ENCODE results near the gene MINK1. TPM values are rescaled to one million over a fixed set of nuclear protein-coding genes. Genes with fewer than 3 reads are reported as not detected.

The MINK1 gene
- total RNA-seq, 1 donor = 38.0 TPM

DNA sequence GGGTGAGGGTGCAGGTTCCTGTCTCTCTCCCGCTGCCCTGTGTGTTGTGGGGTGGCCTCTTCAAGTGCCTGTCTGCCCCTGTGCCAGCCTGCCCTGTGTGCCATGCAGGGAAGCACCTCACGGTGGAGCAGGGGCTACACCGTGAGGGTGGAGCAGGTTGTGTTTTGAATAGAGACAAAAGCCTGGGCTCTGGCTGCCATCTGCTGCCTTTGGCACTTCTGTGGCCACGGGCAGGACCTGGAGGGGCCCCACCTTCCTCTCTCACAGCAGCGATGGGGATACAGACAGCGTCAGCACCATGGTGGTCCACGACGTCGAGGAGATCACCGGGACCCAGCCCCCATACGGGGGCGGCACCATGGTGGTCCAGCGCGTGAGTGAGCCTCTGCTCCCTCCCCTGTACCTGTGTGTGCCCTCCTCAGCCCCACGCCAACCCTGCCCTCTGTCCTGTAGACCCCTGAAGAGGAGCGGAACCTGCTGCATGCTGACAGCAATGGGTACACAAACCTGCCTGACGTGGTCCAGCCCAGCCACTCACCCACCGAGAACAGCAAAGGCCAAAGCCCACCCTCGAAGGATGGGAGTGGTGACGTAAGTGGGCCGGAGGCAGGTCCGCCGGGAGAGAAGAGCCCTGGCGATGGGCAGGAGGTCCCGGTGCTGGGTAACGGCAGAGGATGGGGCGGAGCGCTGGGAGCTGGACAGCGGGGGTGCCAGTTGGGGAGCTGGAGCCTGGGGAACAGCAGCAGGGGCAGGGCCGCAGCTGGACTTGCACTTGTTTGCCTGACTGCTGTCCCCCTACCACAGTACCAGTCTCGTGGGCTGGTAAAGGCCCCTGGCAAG, 60.8 kb downstream of the MINK1 start:
- no peak for DNase-seq (ENCODE audit: low read depth)
- TF ChIP-seq, protein P1, sequence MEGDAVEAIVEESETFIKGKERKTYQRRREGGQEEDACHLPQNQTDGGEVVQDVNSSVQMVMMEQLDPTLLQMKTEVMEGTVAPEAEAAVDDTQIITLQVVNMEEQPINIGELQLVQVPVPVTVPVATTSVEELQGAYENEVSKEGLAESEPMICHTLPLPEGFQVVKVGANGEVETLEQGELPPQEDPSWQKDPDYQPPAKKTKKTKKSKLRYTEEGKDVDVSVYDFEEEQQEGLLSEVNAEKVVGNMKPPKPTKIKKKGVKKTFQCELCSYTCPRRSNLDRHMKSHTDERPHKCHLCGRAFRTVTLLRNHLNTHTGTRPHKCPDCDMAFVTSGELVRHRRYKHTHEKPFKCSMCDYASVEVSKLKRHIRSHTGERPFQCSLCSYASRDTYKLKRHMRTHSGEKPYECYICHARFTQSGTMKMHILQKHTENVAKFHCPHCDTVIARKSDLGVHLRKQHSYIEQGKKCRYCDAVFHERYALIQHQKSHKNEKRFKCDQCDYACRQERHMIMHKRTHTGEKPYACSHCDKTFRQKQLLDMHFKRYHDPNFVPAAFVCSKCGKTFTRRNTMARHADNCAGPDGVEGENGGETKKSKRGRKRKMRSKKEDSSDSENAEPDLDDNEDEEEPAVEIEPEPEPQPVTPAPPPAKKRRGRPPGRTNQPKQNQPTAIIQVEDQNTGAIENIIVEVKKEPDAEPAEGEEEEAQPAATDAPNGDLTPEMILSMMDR (IDR thresholded peaks at IDR 0.05; ENCODE audit: insufficient read depth, low read depth, low read length) = no peak
- no peak overlapping the region for H3K4me3 ChIP-seq (ENCODE audit: low read depth, low read length)

DNA sequence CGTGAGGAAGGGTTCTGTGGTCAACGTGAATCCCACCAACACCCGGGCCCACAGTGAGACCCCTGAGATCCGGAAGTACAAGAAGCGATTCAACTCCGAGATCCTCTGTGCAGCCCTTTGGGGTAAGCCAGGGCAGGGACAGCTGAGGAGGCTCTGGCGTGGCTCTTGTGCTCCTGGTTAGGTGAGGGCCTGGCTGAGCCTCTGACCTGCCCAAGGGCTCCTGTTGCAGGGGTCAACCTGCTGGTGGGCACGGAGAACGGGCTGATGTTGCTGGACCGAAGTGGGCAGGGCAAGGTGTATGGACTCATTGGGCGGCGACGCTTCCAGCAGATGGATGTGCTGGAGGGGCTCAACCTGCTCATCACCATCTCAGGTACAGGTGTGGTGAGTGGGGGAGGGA, 62.0 kb downstream of the MINK1 start:
- no peak for DNase-seq (ENCODE audit: low read depth)
- TF ChIP-seq, protein P1 (IDR thresholded peaks at IDR 0.05; ENCODE audit: insufficient read depth, low read depth, low read length) = no peak

DNA sequence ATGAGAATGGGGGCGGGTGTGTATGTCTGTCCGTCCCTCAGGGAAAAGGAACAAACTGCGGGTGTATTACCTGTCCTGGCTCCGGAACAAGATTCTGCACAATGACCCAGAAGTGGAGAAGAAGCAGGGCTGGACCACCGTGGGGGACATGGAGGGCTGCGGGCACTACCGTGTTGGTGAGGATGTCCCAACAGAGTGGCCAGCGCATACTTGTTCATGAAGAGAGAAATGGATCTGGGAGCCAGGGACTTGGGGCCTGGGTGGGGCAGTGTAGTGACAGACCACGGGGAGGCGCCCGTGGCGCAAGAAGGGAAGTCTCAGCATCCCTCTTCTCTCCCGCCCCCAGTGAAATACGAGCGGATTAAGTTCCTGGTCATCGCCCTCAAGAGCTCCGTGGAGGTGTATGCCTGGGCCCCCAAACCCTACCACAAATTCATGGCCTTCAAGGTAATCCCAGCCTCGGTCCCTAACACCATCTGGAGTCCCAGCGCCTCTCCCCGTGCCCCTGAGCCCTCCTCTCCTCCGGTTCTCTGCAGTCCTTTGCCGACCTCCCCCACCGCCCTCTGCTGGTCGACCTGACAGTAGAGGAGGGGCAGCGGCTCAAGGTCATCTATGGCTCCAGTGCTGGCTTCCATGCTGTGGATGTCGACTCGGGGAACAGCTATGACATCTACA, 62.7 kb downstream of the MINK1 start:
- TF ChIP-seq, protein P1 (IDR thresholded peaks at IDR 0.05; ENCODE audit: insufficient read depth, low read depth, low read length) = peak; percentile 16
- no peak overlapping the region for H3K4me3 ChIP-seq (ENCODE audit: low read depth, low read length)
- no peak for DNase-seq (ENCODE audit: low read depth)

More for the DNA sequence above, 62.0 kb downstream of the MINK1 start:
- H3K4me3 ChIP-seq (ENCODE audit: low read depth, low read length) = no peak overlapping the region

DNA sequence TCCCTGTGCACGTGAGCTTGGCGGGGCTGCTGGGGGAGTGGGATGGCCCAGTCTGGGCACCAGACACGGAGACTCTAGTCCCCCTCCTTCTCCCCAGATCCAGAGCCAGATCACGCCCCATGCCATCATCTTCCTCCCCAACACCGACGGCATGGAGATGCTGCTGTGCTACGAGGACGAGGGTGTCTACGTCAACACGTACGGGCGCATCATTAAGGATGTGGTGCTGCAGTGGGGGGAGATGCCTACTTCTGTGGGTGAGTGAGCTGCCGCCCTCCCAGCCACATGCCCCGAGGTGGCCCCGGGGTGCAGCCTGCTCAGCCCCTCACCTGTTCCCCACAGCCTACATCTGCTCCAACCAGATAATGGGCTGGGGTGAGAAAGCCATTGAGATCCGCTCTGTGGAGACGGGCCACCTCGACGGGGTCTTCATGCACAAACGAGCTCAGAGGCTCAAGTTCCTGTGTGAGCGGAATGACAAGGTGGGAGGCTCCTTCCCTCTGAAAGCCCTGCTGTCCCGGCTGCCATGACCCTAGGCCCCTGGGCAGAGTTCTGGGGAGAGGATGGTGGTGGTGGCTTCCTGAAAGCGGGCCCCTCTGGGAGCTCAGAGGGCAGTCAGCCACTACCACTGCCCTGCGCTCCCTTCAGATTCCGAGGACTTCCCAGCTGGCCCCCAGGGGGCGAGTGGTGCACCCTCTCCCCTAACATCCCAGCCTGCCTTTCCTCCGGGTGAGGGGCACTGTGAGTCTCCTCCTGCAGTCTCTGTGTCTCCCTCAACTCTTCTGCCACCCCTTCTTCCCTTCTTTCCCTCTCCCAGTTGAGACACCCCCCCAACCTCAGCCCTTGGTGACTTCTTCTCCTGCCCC, 63.4 kb downstream of the MINK1 start:
- TF ChIP-seq, protein P1 (IDR thresholded peaks at IDR 0.05; ENCODE audit: insufficient read depth, low read depth, low read length) = no peak
- DNase-seq (ENCODE audit: low read depth) = no peak
- H3K4me3 ChIP-seq (ENCODE audit: low read depth, low read length) = no peak overlapping the region

DNA sequence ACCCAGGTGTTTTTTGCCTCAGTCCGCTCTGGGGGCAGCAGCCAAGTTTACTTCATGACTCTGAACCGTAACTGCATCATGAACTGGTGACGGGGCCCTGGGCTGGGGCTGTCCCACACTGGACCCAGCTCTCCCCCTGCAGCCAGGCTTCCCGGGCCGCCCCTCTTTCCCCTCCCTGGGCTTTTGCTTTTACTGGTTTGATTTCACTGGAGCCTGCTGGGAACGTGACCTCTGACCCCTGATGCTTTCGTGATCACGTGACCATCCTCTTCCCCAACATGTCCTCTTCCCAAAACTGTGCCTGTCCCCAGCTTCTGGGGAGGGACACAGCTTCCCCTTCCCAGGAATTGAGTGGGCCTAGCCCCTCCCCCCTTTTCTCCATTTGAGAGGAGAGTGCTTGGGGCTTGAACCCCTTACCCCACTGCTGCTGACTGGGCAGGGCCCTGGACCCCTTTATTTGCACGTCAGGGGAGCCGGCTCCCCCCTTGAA, 64.1 kb downstream of the MINK1 start:
- DNase-seq (ENCODE audit: low read depth) = no peak
- no peak overlapping the region for H3K4me3 ChIP-seq (ENCODE audit: low read depth, low read length)
- TF ChIP-seq, protein P1 (IDR thresholded peaks at IDR 0.05; ENCODE audit: insufficient read depth, low read depth, low read length) = no peak

DNA sequence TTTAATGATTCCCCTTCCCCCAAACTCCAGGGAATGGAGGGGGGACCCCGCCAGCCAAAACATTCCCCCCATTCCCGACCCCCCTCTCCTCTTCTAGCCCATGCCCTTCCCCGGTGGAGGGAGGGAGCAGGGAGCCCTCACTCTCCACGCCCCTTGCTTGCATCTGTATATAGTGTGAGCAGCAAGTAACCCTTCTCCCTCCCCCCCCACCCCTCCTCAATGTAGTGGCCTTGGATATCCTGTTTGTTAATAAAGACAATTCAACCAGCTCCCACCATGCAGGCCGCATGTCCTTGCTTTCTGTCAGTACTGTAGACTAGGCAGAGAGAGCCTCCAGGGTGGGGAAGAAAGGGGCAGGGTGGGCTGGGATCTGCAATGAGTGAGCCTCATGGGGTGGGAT, 64.6 kb downstream of the MINK1 start:
- DNase-seq (ENCODE audit: low read depth) = no peak
- H3K4me3 ChIP-seq (ENCODE audit: low read depth, low read length) = no peak overlapping the region
- TF ChIP-seq, protein P1 (IDR thresholded peaks at IDR 0.05; ENCODE audit: insufficient read depth, low read depth, low read length) = no peak
